NCI-H82 (cell line): ENCODE results near the gene NELFCD.
"Not testable (repeated sequence)": the region's sequence is repeated elsewhere in the genome, so short reads cannot be mapped to it uniquely, and the experiment has no call there.

Experiments
- DNase-seq: peaks from one replicate; lab custom pipeline; 2025; lab: John Stamatoyannopoulos, UW

NELFCD gene

DNA sequence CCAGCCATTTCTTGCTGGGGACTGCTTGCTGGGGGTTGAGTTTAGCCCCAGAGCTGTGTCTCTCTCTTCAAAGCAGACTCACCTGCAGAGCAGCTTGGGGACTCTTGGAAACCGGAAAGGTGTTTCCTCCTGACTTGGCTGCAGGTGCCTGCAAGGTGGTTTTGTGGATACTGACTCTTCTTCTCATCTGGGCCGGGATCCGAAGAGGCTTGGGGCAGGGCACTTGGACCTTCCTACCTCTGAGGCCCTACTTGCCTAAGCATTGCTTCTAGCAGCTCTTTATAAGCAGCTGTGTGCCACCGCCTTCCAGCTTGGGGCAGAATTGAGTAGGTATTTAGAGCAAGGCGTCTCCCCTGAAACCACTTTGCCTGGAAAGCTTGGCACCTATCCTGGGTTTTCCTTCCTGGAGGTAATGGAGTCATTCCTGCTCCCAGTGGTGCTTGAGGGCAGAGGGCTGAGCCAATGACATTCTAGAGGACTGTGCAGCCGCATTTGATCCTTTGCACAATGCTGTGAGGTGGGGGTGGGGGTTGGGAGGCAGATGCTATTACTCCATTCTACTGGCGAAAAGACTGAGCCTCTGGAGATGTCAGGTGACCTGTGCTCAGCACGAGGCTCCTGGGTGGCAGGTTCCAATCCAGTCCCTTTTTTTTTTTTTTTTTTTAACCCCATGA, 29.4 kb downstream of the NELFCD start:
- no peak for DNase-seq

GRCh38 chr20:59010995-59011873, 30.2 kb downstream of the NELFCD start:
- no peak for DNase-seq

DNA sequence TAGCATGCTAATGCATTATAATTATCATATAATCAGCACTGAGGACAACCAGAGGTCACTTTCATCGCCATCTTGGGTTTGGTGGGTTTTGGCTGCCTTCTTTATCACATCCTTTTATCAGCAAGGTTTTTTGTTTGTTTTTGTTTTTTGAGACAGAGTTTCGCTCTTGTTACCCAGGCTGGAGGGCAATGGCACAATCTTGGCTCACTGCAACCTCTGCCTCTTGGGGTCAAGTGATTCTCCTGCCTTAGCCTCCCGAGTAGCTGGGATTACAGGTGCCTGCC, 30.8 kb downstream of the NELFCD start:
- not testable (repeated sequence) for DNase-seq

DNA sequence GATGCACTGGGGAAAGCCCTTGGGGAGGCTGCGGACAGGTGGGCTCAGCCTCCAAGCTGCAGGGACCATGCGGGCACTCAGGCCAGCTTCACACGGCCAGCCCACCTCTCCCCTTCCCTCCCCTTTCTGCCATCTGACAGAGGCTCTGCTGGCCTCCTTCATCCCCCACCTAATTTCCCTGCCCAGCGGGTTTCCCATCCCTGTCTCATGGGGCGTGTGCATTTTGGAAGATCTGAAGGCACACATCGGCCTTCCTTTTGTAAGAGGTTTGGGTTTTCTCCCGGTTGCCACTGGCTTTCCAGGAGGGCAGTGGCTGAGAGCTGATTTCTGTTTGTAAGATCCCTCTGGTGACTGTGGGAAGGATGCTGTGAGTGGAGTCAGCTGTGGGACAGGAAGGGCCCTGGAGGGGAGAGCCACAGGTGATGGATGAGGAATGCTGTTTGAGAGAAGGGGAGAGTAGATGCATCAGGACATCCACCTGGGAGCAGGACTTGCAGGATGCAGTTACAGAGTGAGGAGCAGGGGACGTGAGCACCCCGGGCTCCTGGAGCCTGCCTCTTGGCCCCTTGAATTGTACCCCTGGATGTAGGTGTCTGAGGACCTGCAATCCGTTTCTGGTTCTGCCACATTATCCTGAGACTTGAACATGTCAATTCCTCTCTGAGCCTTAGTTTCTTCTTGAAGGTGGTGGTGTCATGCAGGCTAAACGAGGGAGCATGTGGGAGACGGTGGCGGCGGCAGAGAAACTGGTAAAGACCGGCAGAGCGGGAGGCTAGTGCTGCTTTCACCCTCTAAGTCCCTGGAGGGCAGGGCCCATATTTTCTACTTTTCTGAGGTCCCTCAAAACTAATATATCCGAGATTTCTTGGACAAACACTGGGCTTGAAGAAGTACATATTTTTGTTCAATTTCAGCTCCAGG, 32.2 kb downstream of the NELFCD start:
- no peak for DNase-seq

GRCh38 chr20:59013959-59014608, 33.0 kb downstream of the NELFCD start:
- DNase-seq, result no peak

- no peak for DNase-seq
Observed at GRCh38 chr20:59014680-59015389, 33.8 kb downstream of the NELFCD start.

DNA sequence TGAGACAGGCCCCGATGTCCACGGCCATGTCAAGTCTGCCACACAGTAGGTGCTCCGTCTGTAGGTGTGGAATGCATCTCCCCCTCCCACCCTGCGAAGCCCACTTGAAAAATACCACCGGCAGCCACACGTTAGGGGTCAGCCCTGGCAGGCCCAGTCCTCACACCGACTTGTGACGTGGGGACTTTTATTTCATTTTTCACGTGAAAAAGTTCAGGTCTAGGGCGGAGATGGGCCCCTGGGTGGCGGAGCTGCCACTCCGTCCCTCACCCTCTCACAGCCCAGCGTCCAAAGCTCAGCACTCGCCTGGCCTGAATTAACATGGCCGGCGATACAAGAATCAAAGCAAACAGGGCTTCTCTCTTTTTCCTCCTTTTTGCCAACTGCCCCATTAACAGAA, 34.4 kb downstream of the NELFCD start:
- DNase-seq, result no peak

GRCh38 chr20:59015812-59016711, 35.0 kb downstream of the NELFCD start:
- DNase-seq, result no peak

DNA sequence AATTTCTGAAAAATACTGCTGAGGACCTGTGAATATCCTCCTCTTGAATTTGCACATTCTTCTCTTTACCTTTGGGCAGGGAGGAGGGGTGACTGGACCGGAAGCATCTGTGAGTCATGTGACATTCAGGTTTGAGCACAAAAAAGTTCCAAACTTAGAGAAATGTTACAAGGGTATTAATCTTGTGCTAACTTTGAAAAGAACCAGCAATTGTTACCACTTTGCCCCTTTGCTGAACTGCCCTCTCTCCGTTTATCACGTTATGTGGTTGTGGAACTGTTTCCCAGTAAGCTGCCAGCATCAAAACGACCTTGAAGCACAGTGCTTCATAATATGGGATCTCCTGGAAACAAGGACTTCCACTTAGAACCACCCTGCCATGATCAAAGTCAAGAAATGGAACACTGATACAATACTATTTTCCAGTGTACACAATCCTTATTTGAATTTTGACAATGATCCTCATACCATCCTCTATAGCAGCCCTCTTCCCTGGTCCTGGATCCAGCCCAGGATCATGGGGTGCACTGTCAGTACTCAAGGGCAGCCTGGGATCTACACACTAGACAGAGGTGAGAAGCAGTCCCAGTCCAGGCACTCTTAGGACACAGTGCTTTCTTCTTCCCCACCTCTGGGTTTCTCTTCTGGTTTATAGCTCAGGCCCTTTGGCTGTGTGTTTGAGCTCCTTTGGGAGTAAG, 35.9 kb downstream of the NELFCD start:
- no peak for DNase-seq

DNA sequence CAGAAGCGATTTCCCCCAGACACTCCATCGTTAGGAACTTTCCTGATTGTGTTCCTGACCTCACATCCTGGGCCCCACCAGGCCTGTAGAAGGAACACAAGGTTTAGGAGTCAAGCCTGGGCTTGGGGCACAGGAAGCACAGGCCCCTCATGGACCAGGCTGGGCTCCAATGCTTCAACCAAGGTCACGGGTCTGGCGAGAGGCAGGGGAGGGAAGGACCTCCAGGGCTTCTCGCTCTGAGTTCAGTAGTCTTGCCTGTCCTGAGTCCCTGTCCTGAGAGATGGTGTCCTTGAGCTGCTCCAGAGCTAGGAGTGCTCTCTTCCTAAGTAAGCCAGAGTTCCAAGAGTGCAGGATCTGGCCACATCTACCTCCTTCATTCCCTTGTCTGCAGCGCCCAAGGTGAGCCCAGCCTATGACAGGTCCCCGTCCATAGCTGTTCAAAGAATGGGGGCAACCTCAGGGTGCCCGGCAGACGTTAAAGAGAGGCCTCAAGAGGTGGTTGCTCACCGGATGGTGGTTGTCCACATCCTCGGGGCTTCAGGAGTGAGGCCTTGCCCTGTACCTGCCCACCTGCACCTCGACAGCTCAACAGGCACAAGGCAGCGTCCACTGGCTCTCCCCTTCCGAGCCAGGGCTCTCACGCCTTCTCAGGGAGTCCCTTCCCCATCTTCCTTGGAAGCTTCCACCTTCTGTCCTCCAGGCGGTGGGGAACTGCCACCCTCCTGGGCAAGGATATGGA, 36.6 kb downstream of the NELFCD start:
- DNase-seq, result no peak

- DNase-seq, result no peak
Observed at GRCh38 chr20:59018817-59019216, 37.8 kb downstream of the NELFCD start.

DNA sequence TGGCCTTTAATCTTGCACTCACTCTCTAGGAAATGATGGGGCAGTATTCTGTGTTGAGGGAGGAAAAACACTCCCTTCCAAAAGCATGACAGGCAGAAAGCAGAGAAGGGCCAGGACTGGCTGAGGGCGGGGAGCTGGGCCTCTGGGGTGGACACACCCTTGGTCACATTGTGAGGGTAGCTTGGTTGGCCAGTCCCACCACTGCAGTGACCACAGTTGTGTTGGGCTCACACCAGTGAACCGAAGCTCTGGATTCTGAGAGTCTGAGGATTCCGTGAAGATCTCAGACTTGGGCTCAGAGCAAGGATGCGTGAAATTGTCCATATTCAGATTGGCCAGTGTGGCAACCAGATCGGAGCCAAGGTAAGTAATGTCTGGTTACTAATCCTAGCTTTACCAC, 38.2 kb downstream of the NELFCD start, which contains the start of gene TUBB1:
TUBB1 (plus strand) TSS at position 213 of the 400 bp plus-strand sequence; CDS start at position 307, 94 bp downstream.
- no peak for DNase-seq

DNA sequence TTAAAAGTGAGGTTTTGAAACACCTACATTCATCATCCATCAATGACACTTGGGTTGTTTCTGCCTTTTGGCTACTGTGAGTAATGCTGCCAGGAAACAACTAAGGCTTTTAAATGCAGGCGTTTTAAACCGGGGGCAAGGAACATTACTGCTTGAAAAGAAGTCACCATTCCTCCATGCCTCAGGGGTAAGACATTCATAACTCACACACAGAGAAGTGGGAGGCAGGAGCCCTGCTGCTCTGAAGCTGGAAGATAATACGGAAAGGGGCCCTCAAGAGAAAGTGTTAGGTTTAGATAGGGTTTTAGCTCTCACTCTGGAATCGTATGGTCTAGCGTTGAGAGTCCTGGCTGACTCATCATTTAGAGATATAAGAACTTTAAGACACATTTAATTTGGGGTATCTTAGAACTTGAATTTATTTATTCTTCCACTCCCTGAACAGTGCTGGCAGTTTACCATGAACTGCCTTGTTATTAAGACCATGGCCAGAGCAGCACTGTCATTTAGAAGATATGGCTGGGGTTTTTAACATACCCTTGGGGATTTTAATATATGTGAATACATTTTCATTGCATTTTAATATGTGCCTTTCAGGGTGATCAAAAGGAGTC, 40.0 kb downstream of the NELFCD start:
- no peak for DNase-seq

- DNase-seq, result no peak
Observed at GRCh38 chr20:59022754-59023153, 41.7 kb downstream of the NELFCD start.

GRCh38 chr20:59023616-59024015, 42.6 kb downstream of the NELFCD start:
- DNase-seq, result no peak

GRCh38 chr20:59024111-59024530, 43.1 kb downstream of the NELFCD start:
- DNase-seq, result no peak

GRCh38 chr20:59025086-59025485, 44.0 kb downstream of the NELFCD start:
- DNase-seq, result no peak

- no peak for DNase-seq
Observed at GRCh38 chr20:59025511-59025910, 44.5 kb downstream of the NELFCD start.
